OCI-LY1 (cell line): ENCODE measurements around the gene STYXL1.

Experiments used
- EZH2 ChIP-seq: fragments of 200-600 bp; sonication (generic), shearing (Covaris generic); IDR thresholded peaks from 2 replicates; pipeline ENCODE4 v1.8.0; 2017; ENCODE audit warnings: borderline replicate concordance, mixed run types, mild to moderate bottlenecking, antibody characterized with exemption, low read length, moderate library complexity, mixed read lengths
- TF ChIP-seq, protein P1 (sequence below): fragments of 200-600 bp; sonication (generic), shearing (Covaris generic); IDR thresholded peaks from 2 replicates; pipeline ENCODE4 v1.5.1; 2017; ENCODE audit warnings: mild to moderate bottlenecking, antibody characterized with exemption, low read length, moderate library complexity, mixed read lengths

DNA sequence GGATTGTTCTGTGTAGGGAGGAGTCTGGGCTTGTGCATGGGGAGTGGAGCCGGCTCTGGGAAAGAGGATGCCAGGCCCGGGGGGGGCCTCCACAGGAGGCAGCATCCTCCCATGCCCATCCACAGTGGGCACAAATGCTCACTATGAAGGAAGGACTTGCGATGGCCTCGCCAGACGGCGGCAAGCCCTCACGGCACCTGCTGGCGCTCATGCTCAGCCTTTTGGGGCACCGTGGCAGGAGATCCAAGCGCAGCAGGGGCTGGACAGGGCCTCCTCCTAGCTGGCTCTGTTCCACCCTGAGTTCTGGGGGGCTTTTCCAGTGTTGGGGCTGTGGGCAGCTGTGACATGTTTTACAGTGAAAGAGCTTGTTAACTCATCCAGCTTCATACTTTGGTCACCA lies 15.3 kb upstream of the STYXL1 start:
- TF ChIP-seq, protein P1, sequence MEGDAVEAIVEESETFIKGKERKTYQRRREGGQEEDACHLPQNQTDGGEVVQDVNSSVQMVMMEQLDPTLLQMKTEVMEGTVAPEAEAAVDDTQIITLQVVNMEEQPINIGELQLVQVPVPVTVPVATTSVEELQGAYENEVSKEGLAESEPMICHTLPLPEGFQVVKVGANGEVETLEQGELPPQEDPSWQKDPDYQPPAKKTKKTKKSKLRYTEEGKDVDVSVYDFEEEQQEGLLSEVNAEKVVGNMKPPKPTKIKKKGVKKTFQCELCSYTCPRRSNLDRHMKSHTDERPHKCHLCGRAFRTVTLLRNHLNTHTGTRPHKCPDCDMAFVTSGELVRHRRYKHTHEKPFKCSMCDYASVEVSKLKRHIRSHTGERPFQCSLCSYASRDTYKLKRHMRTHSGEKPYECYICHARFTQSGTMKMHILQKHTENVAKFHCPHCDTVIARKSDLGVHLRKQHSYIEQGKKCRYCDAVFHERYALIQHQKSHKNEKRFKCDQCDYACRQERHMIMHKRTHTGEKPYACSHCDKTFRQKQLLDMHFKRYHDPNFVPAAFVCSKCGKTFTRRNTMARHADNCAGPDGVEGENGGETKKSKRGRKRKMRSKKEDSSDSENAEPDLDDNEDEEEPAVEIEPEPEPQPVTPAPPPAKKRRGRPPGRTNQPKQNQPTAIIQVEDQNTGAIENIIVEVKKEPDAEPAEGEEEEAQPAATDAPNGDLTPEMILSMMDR, result no peak
- TF ChIP-seq EZH2, result no peak
